K562 (cell line): ENCODE results near the gene UMAD1. TPM values are rescaled to one million over a fixed set of nuclear protein-coding genes. Genes with fewer than 3 reads are reported as not detected.

Experiments used
- ATAC-seq: fragments of 200-7000 bp; cut with Tn5 transposase; 3 replicates; pipeline ENCODE4 v1.9.1; 2020; ENCODE audit warnings: moderate library complexity
- BruUV-seq: library from RNA; stranded (reverse); fragments of 400-500 nt; replicated peaks from 2 replicates; lab custom pipeline; 2021; lab: Mats Ljungman, UMichigan
- CTCF ChIA-PET: fragments of 300-600 bp; formaldehyde crosslinking; extraction: SDS; loops from one replicate; lab custom pipeline; 2021; ENCODE audit warnings: low intra/inter-chr PET ratio; lab: Yijun Ruan, JAX
- POLR2A ChIA-PET: fragments of 300-600, 350-650 bp; sonication (Branson Sonifier 250); formaldehyde crosslinking; extraction: SDS; loops from one replicate; lab custom pipeline; 2021; ENCODE audit warnings: antibody characterized with exemption, inconsistent platforms; lab: Yijun Ruan, JAX
- DNase-seq, 4 experiments: peaks; one replicate each; pipeline versions ENCODE4 v3.0.0 to v3.0.0-alpha.2; 2011 to 2018; ENCODE audit warnings: low spot score in 3 of 4, mixed read lengths in 3 of 4; ENCODE audit errors: extremely low read depth in 1 of 4
- FAIRE-seq: peaks from 2 replicates; lab custom pipeline; 2011; peaks lifted over from hg19 to GRCh38; lab: Jason Lieb, UNC
- H2AFZ ChIP-seq: 2 replicates; pipeline ENCODE4 v1.6.0; 2011; ENCODE audit warnings: low read depth, low read length, control low read depth, inconsistent platforms
- H3K27ac ChIP-seq: fragments of 200-600 bp; 3 replicates; pipeline ENCODE4 v1.8.0; 2011; ENCODE audit warnings: low read depth, mild to moderate bottlenecking, control low read depth, inconsistent platforms, low read length, moderate library complexity, mixed read lengths; ENCODE audit errors: extremely low read depth
- H3K27me3 ChIP-seq, 2 experiments: fragments of 300-600 bp in 1 of 2; 2 replicates in 1 of 2; 3 replicates in 1 of 2; pipeline versions ENCODE4 v1.6.0 to v1.8.0; 2011; ENCODE audit warnings: inconsistent platforms in 2 of 2, low read length in 2 of 2, mild to moderate bottlenecking in 1 of 2, mixed read lengths in 1 of 2, moderate library complexity in 1 of 2; ENCODE audit not compliant: control insufficient read depth in 2 of 2, insufficient read depth in 2 of 2
- H3K36me3 ChIP-seq: fragments of 300-600 bp; 3 replicates; pipeline ENCODE4 v1.8.0; 2011; ENCODE audit warnings: mild to moderate bottlenecking, low read length, inconsistent platforms; ENCODE audit not compliant: control insufficient read depth, insufficient read depth
- H3K4me1 ChIP-seq, 2 experiments: fragments of 200-600 bp in 1 of 2; replicated peaks in 1 of 2; 2 replicates in 1 of 2; 3 replicates in 1 of 2; pipeline versions ENCODE4 v1.5.1 to v1.8.0; 2011; ENCODE audit warnings: inconsistent platforms in 2 of 2, low read length in 2 of 2, mild to moderate bottlenecking in 1 of 2, mixed read lengths in 1 of 2, moderate library complexity in 1 of 2; ENCODE audit not compliant: control insufficient read depth in 2 of 2, insufficient read depth in 2 of 2
- H3K4me2 ChIP-seq: 2 replicates; pipeline ENCODE4 v1.6.1; 2011; ENCODE audit warnings: low read length, control low read depth, inconsistent platforms, mixed read lengths; ENCODE audit not compliant: insufficient read depth
- H3K4me3 ChIP-seq: fragments of 200-600 bp; sonication (generic), shearing (Covaris generic); 2 replicates; pipeline ENCODE4 v1.5.1; 2016; ENCODE audit warnings: control low read depth, inconsistent platforms
- H3K79me2 ChIP-seq: fragments of 200-600 bp; 3 replicates; pipeline ENCODE4 v1.8.0; 2011; ENCODE audit warnings: low read length, inconsistent platforms; ENCODE audit not compliant: control insufficient read depth, insufficient read depth
- H3K9ac ChIP-seq, 2 experiments: 2 replicates each; pipeline versions ENCODE4 v1.6.0 to v1.6.1; 2011; ENCODE audit warnings: low read depth in 2 of 2, low read length in 2 of 2, control low read depth in 1 of 2, inconsistent platforms in 1 of 2, mild to moderate bottlenecking in 1 of 2, mixed read lengths in 1 of 2; ENCODE audit not compliant: insufficient read depth in 1 of 2
- H3K9me1 ChIP-seq: one replicate; pipeline ENCODE4 v1.6.0; 2011; ENCODE audit warnings: inconsistent platforms, mild to moderate bottlenecking, low read length, moderate library complexity; ENCODE audit not compliant: control insufficient read depth, insufficient read depth
- H3K9me3 ChIP-seq: replicated peaks from 2 replicates; pipeline ENCODE4 v1.5.1; 2011; ENCODE audit warnings: low read depth, low read length, inconsistent platforms; ENCODE audit not compliant: control insufficient read depth, insufficient read depth
- H4K20me1 ChIP-seq: replicated peaks from 2 replicates; pipeline ENCODE4 v1.6.1; 2011; ENCODE audit warnings: low read length, inconsistent platforms, mixed read lengths; ENCODE audit not compliant: control insufficient read depth, insufficient read depth
- C11orf30 ChIP-seq: fragments of 450-650 bp; IDR thresholded peaks from 2 replicates; pipeline ENCODE4 v1.6.1; 2016; ENCODE audit warnings: low read depth, mild to moderate bottlenecking
- FOXJ2 ChIP-seq: fragments of 200-800 bp; sonication (Bioruptor generic); IDR thresholded peaks from 2 replicates; pipeline ENCODE4 v1.6.1; 2016; ENCODE audit warnings: missing genetic modification characterization, missing compliant biosample characterization
- GATAD2B ChIP-seq: fragments of 450-650 bp; IDR thresholded peaks from 2 replicates; pipeline ENCODE4 v1.6.1; 2017; ENCODE audit warnings: mild to moderate bottlenecking, borderline replicate concordance
- HEY1 ChIP-seq: fragments of 250-450 bp; sonication (Bioruptor Pico); IDR thresholded peaks from 2 replicates; pipeline ENCODE4 v1.5.0; 2020; ENCODE audit warnings: mild to moderate bottlenecking, moderate library complexity, borderline replicate concordance
- JUNB ChIP-seq: fragments of 450-650 bp; formaldehyde crosslinking; conservative IDR thresholded peaks from 2 replicates; pipeline ENCODE4 v1.4.0; 2020; ENCODE audit warnings: mild to moderate bottlenecking
- KLF6 ChIP-seq: fragments of 250-450 bp; sonication (Bioruptor Pico); IDR thresholded peaks from 2 replicates; pipeline ENCODE4 v1.4.0; 2020; ENCODE audit warnings: mild to moderate bottlenecking, moderate library complexity, borderline replicate concordance
- MAFG ChIP-seq: fragments of 450-650 bp; conservative IDR thresholded peaks from 2 replicates; pipeline ENCODE4 v1.6.1; 2016; ENCODE audit warnings: missing genetic modification characterization, missing compliant biosample characterization
- NEUROD1 ChIP-seq: fragments of 150-350 bp; IDR thresholded peaks from 2 replicates; pipeline ENCODE4 v1.6.1; 2014; ENCODE audit warnings: borderline replicate concordance, low read length, low read depth; ENCODE audit not compliant: partially characterized antibody
- PML ChIP-seq: IDR thresholded peaks from 2 replicates; pipeline ENCODE4 v1.6.1; 2012; ENCODE audit warnings: low read length, inconsistent platforms
- SMAD4 ChIP-seq: fragments of 250-450 bp; sonication (Bioruptor Pico); conservative IDR thresholded peaks from 2 replicates; pipeline ENCODE4 v1.8.0; 2021; ENCODE audit warnings: inconsistent platforms, mild to moderate bottlenecking, moderate library complexity
- SOX6 ChIP-seq: fragments of 450-650 bp; IDR thresholded peaks from 2 replicates; pipeline ENCODE4 v1.6.1; 2014; ENCODE audit warnings: mild to moderate bottlenecking
- SRSF3 ChIP-seq: fragments of 200-400 bp; formaldehyde crosslinking; IDR thresholded peaks from 2 replicates; pipeline ENCODE4 v1.6.1; 2016; ENCODE audit warnings: mild to moderate bottlenecking, low read length, moderate library complexity; ENCODE audit not compliant: insufficient read depth
- THRAP3 ChIP-seq: fragments of 450-650 bp; IDR thresholded peaks from 2 replicates; pipeline ENCODE4 v1.6.1; 2016; ENCODE audit warnings: mild to moderate bottlenecking, inconsistent platforms, borderline replicate concordance
- ZBED1 ChIP-seq: IDR thresholded peaks from 2 replicates; pipeline ENCODE4 v1.6.1; 2014
- ZNF217 ChIP-seq: sonication (generic); formaldehyde crosslinking; IDR thresholded peaks from 2 replicates; pipeline ENCODE4 v1.8.0; 2022; ENCODE audit warnings: mild to moderate bottlenecking, missing genetic modification reagents
- ZNF316 ChIP-seq: fragments of 450-650 bp; IDR thresholded peaks from 2 replicates; pipeline ENCODE4 v1.6.1; 2016
- whole genome bisulfite sequencing: fragments of 100-300 bp; shearing (Covaris generic); methylation state at CpG from one replicate; pipeline ENCODE4 v1.1.6; 2016; ENCODE audit warnings: low coverage, mixed read lengths; ENCODE audit not compliant: insufficient coverage; ENCODE audit errors: missing lambda C conversion rate; 5-methylcytosine and 5-hydroxymethylcytosine counted together
- in situ Hi-C: fragments of 300-500 bp; cut with MboI; formaldehyde crosslinking; loops from 4 replicates; pipeline ENCODE4 v1.15.0; 2018; ENCODE audit warnings: inconsistent platforms, mixed read lengths
- intact Hi-C: fragments of 100-400 bp; cut with micrococcal nuclease; formaldehyde crosslinking; loops from 2 replicates; pipeline ENCODE4 v1.14.2; 2022
- polyA plus RNA-seq, 8 experiments: library from polyadenylated mRNA; depleted of rRNA in 4 of 8; stranded (reverse) in 5 of 8; unstranded in 3 of 8; fragments of >200 nt; fragmentation: Nextera tagmentation in 2 of 8; fragmentation: Illumina TruSeq in 1 of 8; extraction: Ambion mirVana in 2 of 8; extraction: Trizol in 1 of 8; gene quantifications; 2 replicates each; pipeline versions ENCODE4 v1.2.1 to v1.2.3, GENCODE V29; 2011 to 2014; ENCODE audit warnings: inconsistent platforms in 1 of 8, missing spikeins in 1 of 8
- total RNA-seq, 7 experiments: library from RNA; depleted of rRNA in 6 of 7; stranded (reverse); fragments of >200 nt in 6 of 7; fragmentation: Illumina TruSeq in 2 of 7; extraction: Trizol in 2 of 7; gene quantifications; 2 replicates each; pipeline versions ENCODE4 v1.2.1 to v1.2.3, GENCODE V29; 2011 to 2021; ENCODE audit warnings: low replicate concordance in 1 of 7
- TF ChIP-seq, protein P1 (sequence below): sonication (generic); formaldehyde crosslinking; IDR thresholded peaks from 2 replicates; pipeline ENCODE4 v1.9.0; 2022; ENCODE audit warnings: mild to moderate bottlenecking, missing genetic modification reagents
- TF ChIP-seq, protein P2 (sequence below): fragments of 250-450 bp; sonication (Bioruptor Pico); IDR thresholded peaks from 2 replicates; pipeline ENCODE4 v1.8.0; 2022; ENCODE audit warnings: moderate library complexity, mild to moderate bottlenecking, inconsistent platforms

UMAD1 gene
- total and polyA plus RNA-seq, 9 of the 15 experiments (the other 6 are each of a cell fraction or from before 2014, with no cell fraction given) = 9.0 to 26.7 (median 13.3) TPM

GRCh38 chr7:7917593-7917992 is 277.0 kb downstream of the UMAD1 start:
- Histone ChIP-seq H3K27ac (no peak overlapping the region), H3K27me3 (no peaks in the 10 kb centered on the region; a peak in 2 of 5 replicates), H3K4me1 (no peaks in the 10 kb centered on the region), H2AFZ (no peak overlapping the region), H3K9ac (no peak overlapping the region), H3K79me2 (no peaks in the 10 kb centered on the region), H3K9me3 (no peaks in the 10 kb centered on the region), H3K36me3 (no peaks in the 10 kb centered on the region), H3K4me3 (no peak overlapping the region), H4K20me1 (no peaks in the 10 kb centered on the region), H3K4me2 (no peak overlapping the region), H3K9me1 (no peaks in the 10 kb centered on the region)
- POLR2A ChIA-PET = no interaction called here
- FAIRE-seq (no peak), ATAC-seq (no peak), DNase-seq (no peak)
- WGBS = 0% methylated on average over 1 of the region's 1 CpG
- in situ Hi-C loops = no loop called here
- CTCF ChIA-PET = no interaction called here
- intact Hi-C loops = no loop called here
- BruUV-seq = no TSS peak
- peak; percentile 36; the same call in 1 of the 2 replicates for TF ChIP-seq C11orf30
- TF ChIP-seq MAFG (tag) = peak; percentile 35; the same call in 1 of the 2 replicates
- TF ChIP-seq SRSF3 = no peak
- peak; percentile 67 for TF ChIP-seq ZNF316

DNA sequence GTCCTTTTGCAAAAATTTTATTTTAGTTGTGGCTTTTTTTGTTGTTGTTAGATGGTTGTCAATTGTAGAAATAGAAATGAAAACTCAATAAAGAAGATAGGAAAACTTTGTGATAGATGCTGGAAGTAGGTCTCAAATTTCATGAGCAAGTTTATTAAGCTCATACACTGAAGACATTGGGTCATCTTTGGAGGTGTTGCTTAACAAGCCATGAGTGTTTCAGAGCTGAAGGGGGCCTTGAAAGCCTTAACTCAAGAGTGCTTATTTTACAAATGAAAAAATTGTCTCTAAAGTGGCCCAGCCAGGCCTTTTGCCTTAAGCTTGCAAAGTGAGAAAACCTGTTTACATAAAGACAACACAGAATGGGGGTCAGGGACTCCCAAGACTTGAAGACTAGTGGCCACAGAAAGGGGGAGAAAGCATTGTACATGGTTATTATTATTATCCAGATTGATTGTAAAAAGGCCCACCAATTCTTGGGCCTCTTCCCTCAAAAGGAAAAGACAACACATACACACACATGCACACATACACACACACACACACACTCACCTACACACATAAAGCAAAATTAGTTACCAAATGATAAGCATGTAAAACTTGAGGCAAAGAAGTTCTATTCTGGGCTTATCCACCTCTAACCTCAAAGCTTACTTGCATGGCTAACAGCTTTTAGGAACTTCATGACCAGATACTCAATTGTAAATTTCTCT is 278.3 kb downstream of the UMAD1 start:
- Histone ChIP-seq H3K4me2 (no peak overlapping the region), H4K20me1 (no peaks in the 10 kb centered on the region), H2AFZ (no peak overlapping the region), H3K27ac (no peak overlapping the region), H3K27me3 (no peaks in the 10 kb centered on the region; a peak in 2 of 5 replicates), H3K9me1 (no peaks in the 10 kb centered on the region), H3K4me3 (no peak overlapping the region), H3K36me3 (no peaks in the 10 kb centered on the region), H3K9ac (no peak overlapping the region), H3K4me1 (no peaks in the 10 kb centered on the region), H3K9me3 (no peaks in the 10 kb centered on the region), H3K79me2 (no peaks in the 10 kb centered on the region)
- FAIRE-seq (no peak), DNase-seq (no peak), ATAC-seq (no peak)
- intact Hi-C loops = no loop called here
- POLR2A ChIA-PET = interaction anchor here (0.7 to 2.3 kb wide), 3 partner anchors 13 to 209 kb away, joined by 3 to 5 read pairs (median 3); no protein-coding TSS in a partner anchor
- in situ Hi-C loops = no loop called here
- CTCF ChIA-PET = no interaction called here
- BruUV-seq = no TSS peak
- TF ChIP-seq NEUROD1 (no peak), ZNF217 (CRISPR knock-in tag) (no peak), SMAD4 (CRISPR knock-in tag) (no peak), FOXJ2 (no peak), ZBED1 (no peak), KLF6 (no peak), THRAP3 (no peak), SOX6 (no peak), HEY1 (CRISPR knock-in tag) (no peak), GATAD2B (no peak), JUNB (CRISPR knock-in tag) (no peak), PML (no peak)
- TF ChIP-seq, protein P1, sequence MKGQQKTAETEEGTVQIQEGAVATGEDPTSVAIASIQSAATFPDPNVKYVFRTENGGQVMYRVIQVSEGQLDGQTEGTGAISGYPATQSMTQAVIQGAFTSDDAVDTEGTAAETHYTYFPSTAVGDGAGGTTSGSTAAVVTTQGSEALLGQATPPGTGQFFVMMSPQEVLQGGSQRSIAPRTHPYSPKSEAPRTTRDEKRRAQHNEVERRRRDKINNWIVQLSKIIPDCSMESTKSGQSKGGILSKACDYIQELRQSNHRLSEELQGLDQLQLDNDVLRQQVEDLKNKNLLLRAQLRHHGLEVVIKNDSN (CRISPR knock-in tag) = no peak
- TF ChIP-seq, protein P2, sequence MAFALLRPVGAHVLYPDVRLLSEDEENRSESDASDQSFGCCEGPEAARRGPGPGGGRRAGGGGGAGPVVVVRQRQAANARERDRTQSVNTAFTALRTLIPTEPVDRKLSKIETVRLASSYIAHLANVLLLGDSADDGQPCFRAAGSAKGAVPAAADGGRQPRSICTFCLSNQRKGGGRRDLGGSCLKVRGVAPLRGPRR = no peak
